ENCODE results near the gene WDCP. TPM values are rescaled to one million over a fixed set of nuclear protein-coding genes. Genes with fewer than 3 reads are reported as not detected.

WDCP gene
- total RNA-seq, 1 donor from 2014 or later, result 20.0 TPM

DNA sequence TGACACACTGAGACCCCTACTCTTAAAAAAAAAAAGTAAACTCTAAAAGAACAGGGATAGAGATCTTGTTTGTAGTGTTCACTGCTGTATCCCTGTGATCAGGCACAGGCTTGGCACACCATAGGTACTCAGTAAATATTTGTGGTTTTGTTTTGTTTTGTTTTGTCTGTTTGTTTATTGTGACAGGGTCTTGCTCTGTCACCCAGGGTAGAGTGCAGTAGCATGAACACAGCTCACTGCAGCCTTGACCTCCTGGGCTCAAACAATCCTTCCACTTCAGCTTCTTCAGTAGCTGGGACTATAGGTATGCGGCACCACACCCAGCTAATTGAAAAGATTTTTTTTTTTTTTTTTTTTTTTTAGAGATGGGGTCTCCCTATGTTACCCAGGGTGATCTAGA, 5.8 kb upstream of the WDCP start:
- H3K36me3 Mint-ChIP-seq (ENCODE audit: low read depth), result no peaks in the 10 kb centered on the region
- intact Hi-C loops (cut with micrococcal nuclease), result no loop called here
- peaks cover 7% of the 10 kb centered on the region for H3K4me1 Mint-ChIP-seq
- no peak for ATAC-seq (ENCODE audit: low read depth)
- DNase-seq, result no peak
- ChIA-PET POLR2A (interaction anchor here (1.2 kb wide), 1 partner anchor 23 kb away, joined by 6 read pairs; the partner anchor contains the start of gene SF3B6), CTCF (interaction anchor here (0.9 kb wide), 1 partner anchor 126 kb away, joined by 3 read pairs; the partner anchor contains the start of gene ATAD2B)
- no peak overlapping the region for H3K27ac Mint-ChIP-seq
- no peaks in the 10 kb centered on the region for H3K27me3 Mint-ChIP-seq
- H3K4me3 Mint-ChIP-seq, result no peak overlapping the region
- TF ChIP-seq, protein P1, sequence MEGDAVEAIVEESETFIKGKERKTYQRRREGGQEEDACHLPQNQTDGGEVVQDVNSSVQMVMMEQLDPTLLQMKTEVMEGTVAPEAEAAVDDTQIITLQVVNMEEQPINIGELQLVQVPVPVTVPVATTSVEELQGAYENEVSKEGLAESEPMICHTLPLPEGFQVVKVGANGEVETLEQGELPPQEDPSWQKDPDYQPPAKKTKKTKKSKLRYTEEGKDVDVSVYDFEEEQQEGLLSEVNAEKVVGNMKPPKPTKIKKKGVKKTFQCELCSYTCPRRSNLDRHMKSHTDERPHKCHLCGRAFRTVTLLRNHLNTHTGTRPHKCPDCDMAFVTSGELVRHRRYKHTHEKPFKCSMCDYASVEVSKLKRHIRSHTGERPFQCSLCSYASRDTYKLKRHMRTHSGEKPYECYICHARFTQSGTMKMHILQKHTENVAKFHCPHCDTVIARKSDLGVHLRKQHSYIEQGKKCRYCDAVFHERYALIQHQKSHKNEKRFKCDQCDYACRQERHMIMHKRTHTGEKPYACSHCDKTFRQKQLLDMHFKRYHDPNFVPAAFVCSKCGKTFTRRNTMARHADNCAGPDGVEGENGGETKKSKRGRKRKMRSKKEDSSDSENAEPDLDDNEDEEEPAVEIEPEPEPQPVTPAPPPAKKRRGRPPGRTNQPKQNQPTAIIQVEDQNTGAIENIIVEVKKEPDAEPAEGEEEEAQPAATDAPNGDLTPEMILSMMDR (IDR thresholded peaks at IDR 0.05), result no peak
- H3K9me3 Mint-ChIP-seq, result no peaks in the 10 kb centered on the region

GRCh38 chr2:24051833-24052232, 4.6 kb upstream of the WDCP start:
- DNase-seq, result no peak
- Mint-ChIP-seq H3K9me3 (no peaks in the 10 kb centered on the region), H3K4me3 (no peak overlapping the region), H3K36me3 (ENCODE audit: low read depth) (peaks cover 5% of the 10 kb centered on the region), H3K27me3 (no peaks in the 10 kb centered on the region), H3K27ac (no peak overlapping the region), H3K4me1 (peaks cover 18% of the 10 kb centered on the region)
- ChIA-PET POLR2A (interaction anchor here (1.4 kb wide), 1 partner anchor 125 kb away, joined by 4 read pairs; the partner anchor contains the start of gene ATAD2B), CTCF (interaction anchor here (0.9 to 2.4 kb wide), 2 partner anchors 32 to 125 kb away, joined by 3 to 6 read pairs; partner anchors contain the start of genes ATAD2B and TP53I3)
- TF ChIP-seq, protein P1 (IDR thresholded peaks at IDR 0.05), result no peak
- intact Hi-C loops (cut with micrococcal nuclease), result no loop called here
- no peak for ATAC-seq (ENCODE audit: low read depth)

GRCh38 chr2:24050041-24050979, 3.1 kb upstream of the WDCP start:
- Mint-ChIP-seq H3K27ac (no peak overlapping the region), H3K27me3 (no peaks in the 10 kb centered on the region), H3K9me3 (no peaks in the 10 kb centered on the region), H3K36me3 (ENCODE audit: low read depth) (peaks cover 5% of the 10 kb centered on the region), H3K4me1 (peaks cover 24% of the 10 kb centered on the region), H3K4me3 (no peak overlapping the region)
- peak; percentile 24 for DNase-seq
- intact Hi-C loops (cut with micrococcal nuclease), result no loop called here
- no peak for ATAC-seq (ENCODE audit: low read depth)
- ChIA-PET POLR2A (interaction anchor here (0.6 to 2.9 kb wide), 4 partner anchors 26 to 1242 kb away, joined by 3 to 30 read pairs (median 12); partner anchors contain the start of genes ATAD2B and SF3B6), CTCF (interaction anchor here (2.4 kb wide), 1 partner anchor 34 kb away, joined by 6 read pairs; the partner anchor contains the start of gene TP53I3)
- TF ChIP-seq, protein P1 (IDR thresholded peaks at IDR 0.05), result no peak

GRCh38 chr2:24049485-24050021, 2.4 kb upstream of the WDCP start, which contains the start of gene FKBP1B:
Gene FKBP1B, plus strand, starts transcription at chr2:24049741. Its CDS starts 109 bp downstream, at chr2:24049850.
- H3K4me3 Mint-ChIP-seq, result no peak within 1 kb of the TSS
- H3K27me3 Mint-ChIP-seq, result no peaks in the 10 kb centered on the region
- ChIA-PET POLR2A (interaction anchor here (0.6 to 2.9 kb wide), 4 partner anchors 27 to 123 kb away, joined by 3 to 30 read pairs (median 12); partner anchors contain the start of genes ATAD2B and SF3B6), CTCF (interaction anchor here (2.4 kb wide), 1 partner anchor 35 kb away, joined by 6 read pairs; the partner anchor contains the start of gene TP53I3)
- peaks cover 29% of the 10 kb centered on the region for H3K4me1 Mint-ChIP-seq
- H3K36me3 Mint-ChIP-seq (ENCODE audit: low read depth), result peaks cover 5% of the 10 kb centered on the region
- H3K9me3 Mint-ChIP-seq, result no peaks in the 10 kb centered on the region
- intact Hi-C loops (cut with micrococcal nuclease), result no loop called here
- TF ChIP-seq, protein P1 (IDR thresholded peaks at IDR 0.05), result no peak
- no peak within 1 kb of the TSS for H3K27ac Mint-ChIP-seq
- peak; percentile 26 for ATAC-seq (ENCODE audit: low read depth)
- DNase-seq, result peak; percentile 60

Measured in activated B cell treated with CpG ODN at 0.5 μM for 24 hours (primary cell).